T-cell (primary cell): ENCODE data around the gene NEXN. TPM values are rescaled to one million over a fixed set of nuclear protein-coding genes. Genes with fewer than 3 reads are reported as not detected.

Experiments used
- ATAC-seq, 4 experiments: fragments of 200-7000 bp in 3 of 4; fragments of 150-1000 bp in 1 of 4; cut with Tn5 transposase; replicated peaks in 1 of 4; 1 replicate in 3 of 4; 2 replicates in 1 of 4; pipeline ENCODE4 v1.10.0; 2021; ENCODE audit warnings: moderate library complexity in 3 of 4, mild to moderate bottlenecking in 2 of 4, moderate number of reproducible peaks in 1 of 4
- CTCF ChIA-PET, 2 donors: fragments of 300-600 bp; sonication (Branson Sonifier 250); formaldehyde crosslinking; loops; one replicate each; lab custom pipeline; 2022; ENCODE audit warnings: antibody characterized with exemption in 2 of 2; lab: Charles Lee
- POLR2A ChIA-PET, 2 donors: fragments of 300-600 bp; sonication (Branson Sonifier 250); formaldehyde crosslinking; loops; one replicate each; lab custom pipeline; 2022; ENCODE audit warnings: antibody characterized with exemption in 2 of 2; lab: Charles Lee
- DNase-seq, 35 experiments: peaks; one replicate each; pipeline versions ENCODE4 v3.0.0 to v3.0.0-alpha.2; 2013 to 2023
- H3K27ac ChIP-seq: one replicate; pipeline ENCODE4 v1.5.1; 2013; ENCODE audit warnings: low read length
- H3K27me3 ChIP-seq, 2 experiments: replicated peaks in 1 of 2; 1 replicate in 1 of 2; 2 replicates in 1 of 2; pipeline versions ENCODE4 v1.6.1 to v1.7.0; 2013; ENCODE audit warnings: low read length in 1 of 2, mixed read lengths in 1 of 2; ENCODE audit not compliant: control insufficient read depth in 2 of 2, insufficient read depth in 2 of 2; ENCODE audit errors: extremely low read depth in 1 of 2
- H3K36me3 ChIP-seq, 2 donors: 1 replicate in 1 of 2; 2 replicates in 1 of 2; pipeline versions ENCODE4 v1.6.1 to v1.7.0; 2013; ENCODE audit warnings: low read length in 1 of 2; ENCODE audit not compliant: control insufficient read depth in 2 of 2, insufficient read depth in 1 of 2; ENCODE audit errors: extremely low read depth in 1 of 2
- H3K4me1 ChIP-seq, 2 experiments: 1 replicate in 1 of 2; 2 replicates in 1 of 2; pipeline versions ENCODE4 v1.6.1 to v1.7.0; 2013; ENCODE audit warnings: low read length in 2 of 2, mixed read lengths in 1 of 2; ENCODE audit not compliant: insufficient read depth in 2 of 2, control insufficient read depth in 1 of 2; ENCODE audit errors: extremely low read depth in 1 of 2
- H3K4me3 ChIP-seq, 2 donors: 1 replicate in 1 of 2; 2 replicates in 1 of 2; pipeline versions ENCODE4 v1.5.1 to v1.7.0; 2013; ENCODE audit warnings: mild to moderate bottlenecking in 2 of 2, low read length in 1 of 2, moderate library complexity in 1 of 2; ENCODE audit not compliant: control insufficient read depth in 1 of 2; ENCODE audit errors: extremely low read depth in 1 of 2
- H3K9me3 ChIP-seq: 2 replicates; pipeline ENCODE4 v1.7.0; 2013
- H3K27ac Mint-ChIP-seq, 2 donors: one replicate each; pipeline ENCODE4 v1.8.0; 2020 to 2021; ENCODE audit warnings: mild to moderate bottlenecking in 2 of 2, mixed read lengths in 2 of 2
- H3K27me3 Mint-ChIP-seq, 2 donors: one replicate each; pipeline ENCODE4 v1.8.0; 2021 to 2022; ENCODE audit warnings: mixed read lengths in 2 of 2
- H3K36me3 Mint-ChIP-seq: one replicate; pipeline ENCODE4 v1.8.0; 2021; ENCODE audit warnings: mixed read lengths
- H3K4me1 Mint-ChIP-seq, 3 donors: one replicate each; pipeline ENCODE4 v1.8.0; 2020 to 2022; ENCODE audit warnings: mixed read lengths in 3 of 3, mild to moderate bottlenecking in 1 of 3
- H3K4me3 Mint-ChIP-seq, 3 donors: one replicate each; pipeline ENCODE4 v1.8.0; 2020 to 2022; ENCODE audit warnings: mild to moderate bottlenecking in 3 of 3, mixed read lengths in 3 of 3, moderate library complexity in 3 of 3
- H3K9me3 Mint-ChIP-seq, 3 donors: one replicate each; pipeline ENCODE4 v1.8.0; 2020 to 2022; ENCODE audit warnings: mixed read lengths in 3 of 3
- WGBS: methylation state at CpG from one replicate; pipeline ENCODE4 v1.1.5; 2013; ENCODE audit warnings: missing lambda C conversion rate; ENCODE audit not compliant: insufficient coverage; 5-methylcytosine and 5-hydroxymethylcytosine counted together
- total RNA-seq, 35 experiments: library from RNA in 6 of 35; stranded (reverse) in 6 of 35; fragments of 120-200 nt in 1 of 35; gene quantifications; one replicate each; pipeline versions ENCODE4 v1.2.1 to v1.2.4 and lab custom pipeline; 2013 to 2026

Gene NEXN
- total RNA-seq, 5 donors from 2014 or later (not counting 1 experiment from before 2014, with no cell fraction given) = 0.26 to 0.50 (median 0.35) TPM

- ATAC-seq = no peak
- peaks cover 11 to 17% of the 10 kb centered on the region in 2 donors for H3K27me3 Mint-ChIP-seq
These were observed 2.8 kb downstream of the NEXN start for GRCh38 chr1:77891200-77891599.

DNA sequence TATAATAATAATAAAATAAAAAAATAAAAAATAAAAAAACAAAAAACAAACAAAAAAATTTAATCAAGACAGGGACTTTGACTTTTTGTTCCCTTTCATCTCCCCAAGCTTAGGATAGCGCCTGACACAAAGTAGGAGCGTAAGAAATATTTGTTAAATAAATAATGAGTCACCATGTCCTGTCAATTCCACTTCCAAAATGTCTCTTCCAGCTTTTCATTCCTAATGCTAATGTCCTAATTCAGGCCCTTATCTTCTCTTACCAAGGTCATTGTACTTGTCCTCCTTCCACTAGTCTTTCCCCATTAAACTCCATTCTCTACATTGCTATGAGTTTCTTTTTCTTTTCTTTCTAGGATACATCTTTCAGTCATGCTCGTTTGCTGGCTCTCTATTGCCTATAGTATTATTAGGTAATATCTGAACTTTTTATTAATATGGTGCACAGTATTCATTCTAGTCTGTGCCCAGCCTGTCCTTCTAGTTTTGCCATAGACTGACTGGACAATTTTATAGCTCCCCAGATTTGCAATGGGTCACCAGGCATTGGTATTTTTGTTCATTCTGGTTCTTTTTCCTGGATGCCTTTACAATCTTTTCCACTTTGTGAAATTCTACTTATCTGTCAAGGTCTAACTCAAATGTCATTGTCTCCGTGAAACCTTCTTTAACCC, 11.4 kb downstream of the NEXN start:
- no peaks in the 10 kb centered on the region for H3K36me3 Mint-ChIP-seq
- Histone ChIP-seq H3K4me1 (no peaks in the 10 kb centered on the region), H3K4me3 (no peak overlapping the region), H3K9me3 (no peaks in the 10 kb centered on the region), H3K27me3 (no peaks in the 10 kb centered on the region), H3K36me3 (no peaks in the 10 kb centered on the region), H3K27ac (no peak overlapping the region)
- H3K4me3 Mint-ChIP-seq = no peak overlapping the region
- no CpG with 5 or more reads among the region's 4 CpGs for WGBS
- no peak overlapping the region for H3K27ac Mint-ChIP-seq
- no peaks in the 10 kb centered on the region for H3K4me1 Mint-ChIP-seq
- no peaks in the 10 kb centered on the region for H3K9me3 Mint-ChIP-seq
- H3K27me3 Mint-ChIP-seq = no peaks in the 10 kb centered on the region
- CTCF ChIA-PET = interaction anchor here in 1 of 2 donors (1.4 kb wide), 1 partner anchor 42 kb away, joined by 3 read pairs; no protein-coding TSS in a partner anchor
- POLR2A ChIA-PET = no interaction called here
- DNase-seq (no peak), ATAC-seq (no peak)

More at GRCh38 chr1:77891200-77891599, 2.8 kb downstream of the NEXN start:
- H3K4me3 Mint-ChIP-seq = no peak overlapping the region
- POLR2A ChIA-PET = no interaction called here
- H3K27ac Mint-ChIP-seq = no peak overlapping the region
- Histone ChIP-seq H3K9me3 (no peaks in the 10 kb centered on the region), H3K4me3 (no peak overlapping the region), H3K27me3 (peaks cover 0 to 23% of the 10 kb centered on the region in 2 experiments), H3K27ac (no peak overlapping the region), H3K36me3 (no peaks in the 10 kb centered on the region), H3K4me1 (peaks cover 5 to 13% of the 10 kb centered on the region in 2 experiments)
- CTCF ChIA-PET = no interaction called here
- WGBS = no CpG with 5 or more reads among the region's 1 CpG
- peaks cover 6 to 20% (median 15%) of the 10 kb centered on the region in 3 donors for H3K4me1 Mint-ChIP-seq
- no peak for DNase-seq
- H3K9me3 Mint-ChIP-seq = no peaks in the 10 kb centered on the region
- H3K36me3 Mint-ChIP-seq = peaks cover 13% of the 10 kb centered on the region

DNA sequence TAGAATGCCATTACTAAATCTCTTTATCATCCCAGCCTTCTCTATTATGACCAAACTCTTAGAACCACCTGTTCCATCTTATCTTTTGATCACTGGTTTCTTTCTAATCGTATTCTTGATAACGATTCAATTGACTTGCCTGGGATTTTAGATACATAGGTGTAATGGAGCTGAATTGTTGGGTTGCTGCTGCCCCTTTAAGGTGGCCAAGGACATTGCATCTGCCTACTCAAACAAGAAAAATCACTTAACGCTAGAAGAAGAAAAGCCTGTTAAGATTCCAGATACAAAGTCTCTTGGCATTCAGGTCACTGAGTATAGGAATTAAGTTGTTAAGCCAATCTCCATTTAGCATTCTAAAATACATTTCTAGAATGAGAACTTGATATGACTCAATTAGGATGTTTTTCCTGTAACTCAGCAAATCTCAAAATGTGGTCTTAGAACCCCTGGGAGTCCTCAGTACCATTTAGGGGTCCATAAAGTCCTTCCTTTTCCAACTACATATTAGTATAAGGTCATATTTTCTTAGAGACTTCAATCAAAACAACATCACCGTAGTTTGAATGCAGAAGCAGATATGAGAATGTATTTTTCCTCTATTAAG, 12.4 kb downstream of the NEXN start:
- no peak overlapping the region for H3K4me3 ChIP-seq
- Mint-ChIP-seq H3K36me3 (no peaks in the 10 kb centered on the region), H3K9me3 (no peaks in the 10 kb centered on the region), H3K27me3 (no peaks in the 10 kb centered on the region), H3K4me1 (no peaks in the 10 kb centered on the region), H3K27ac (no peak overlapping the region), H3K4me3 (no peak overlapping the region)
- POLR2A ChIA-PET = no interaction called here
- H3K36me3 ChIP-seq = no peaks in the 10 kb centered on the region
- H3K27ac ChIP-seq = no peak overlapping the region
- no peaks in the 10 kb centered on the region for H3K27me3 ChIP-seq
- DNase-seq = peak in 1 of 35 experiments; percentile 33
- no peaks in the 10 kb centered on the region for H3K4me1 ChIP-seq
- no peak for ATAC-seq
- no peaks in the 10 kb centered on the region for H3K9me3 ChIP-seq
- CTCF ChIA-PET = interaction anchor here in 1 of 2 donors (1.4 kb wide), 1 partner anchor 43 kb away, joined by 3 read pairs; no protein-coding TSS in a partner anchor
- WGBS = no CpG with 5 or more reads among the region's 4 CpGs

- CTCF ChIA-PET = no interaction called here
- no peak overlapping the region for H3K27ac Mint-ChIP-seq
These were observed 17.2 kb downstream of the NEXN start for GRCh38 chr1:77905603-77906002.

DNA sequence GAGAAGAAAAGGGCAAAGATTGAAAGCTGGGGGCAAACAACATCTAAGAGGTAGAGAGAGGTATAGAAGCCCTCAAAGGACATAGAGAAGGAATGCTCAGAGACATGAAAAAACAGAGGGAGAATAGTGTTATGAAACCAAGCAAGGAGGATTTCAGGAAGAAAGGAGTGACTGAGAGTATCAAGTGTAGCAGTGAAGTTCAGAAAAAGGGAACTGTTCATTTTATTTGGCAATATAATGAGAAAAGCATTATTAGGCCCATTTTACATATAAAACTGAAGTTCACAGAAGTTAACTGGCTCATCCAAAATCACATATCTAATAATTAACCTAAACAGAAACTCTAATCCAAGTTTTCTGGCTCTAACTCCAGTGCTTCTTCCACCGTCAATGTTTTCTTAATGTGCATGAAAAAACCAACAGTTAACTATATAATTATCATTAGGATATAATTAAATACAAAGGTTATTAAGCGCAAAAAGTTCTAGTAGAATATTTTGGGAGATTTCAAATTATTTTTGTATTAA, 17.7 kb downstream of the NEXN start:
- Histone ChIP-seq H3K36me3 (no peaks in the 10 kb centered on the region), H3K4me3 (no peak overlapping the region), H3K9me3 (no peaks in the 10 kb centered on the region), H3K27me3 (no peaks in the 10 kb centered on the region), H3K4me1 (no peaks in the 10 kb centered on the region), H3K27ac (no peak overlapping the region)
- Mint-ChIP-seq H3K36me3 (no peaks in the 10 kb centered on the region), H3K4me3 (no peak overlapping the region), H3K4me1 (no peaks in the 10 kb centered on the region), H3K27ac (no peak overlapping the region), H3K27me3 (peaks cover 0 to 2% of the 10 kb centered on the region in 2 donors), H3K9me3 (no peaks in the 10 kb centered on the region)
- POLR2A ChIA-PET = interaction anchor here (0.6 kb wide), 2 partner anchors 43 to 748 kb away, joined by 4 to 5 read pairs; no protein-coding TSS in a partner anchor
- no CpG with 5 or more reads among the region's 2 CpGs for WGBS
- DNase-seq = no peak
- CTCF ChIA-PET = no interaction called here
- ATAC-seq = no peak

More at GRCh38 chr1:77905603-77906002, 17.2 kb downstream of the NEXN start:
- Mint-ChIP-seq H3K4me1 (no peaks in the 10 kb centered on the region), H3K4me3 (no peak overlapping the region), H3K36me3 (no peaks in the 10 kb centered on the region), H3K27me3 (peaks cover 0 to 2% of the 10 kb centered on the region in 2 donors), H3K9me3 (no peaks in the 10 kb centered on the region)
- no peaks in the 10 kb centered on the region for H3K4me1 ChIP-seq
- H3K27ac ChIP-seq = no peak overlapping the region
- POLR2A ChIA-PET = interaction anchor here (0.6 kb wide), 2 partner anchors 43 to 748 kb away, joined by 4 to 5 read pairs; no protein-coding TSS in a partner anchor
- H3K27me3 ChIP-seq = no peaks in the 10 kb centered on the region
- H3K36me3 ChIP-seq = no peaks in the 10 kb centered on the region
- no CpG with 5 or more reads among the region's 1 CpG for WGBS
- no peaks in the 10 kb centered on the region for H3K9me3 ChIP-seq
- ATAC-seq (no peak), DNase-seq (no peak)
- H3K4me3 ChIP-seq = no peak overlapping the region

DNA sequence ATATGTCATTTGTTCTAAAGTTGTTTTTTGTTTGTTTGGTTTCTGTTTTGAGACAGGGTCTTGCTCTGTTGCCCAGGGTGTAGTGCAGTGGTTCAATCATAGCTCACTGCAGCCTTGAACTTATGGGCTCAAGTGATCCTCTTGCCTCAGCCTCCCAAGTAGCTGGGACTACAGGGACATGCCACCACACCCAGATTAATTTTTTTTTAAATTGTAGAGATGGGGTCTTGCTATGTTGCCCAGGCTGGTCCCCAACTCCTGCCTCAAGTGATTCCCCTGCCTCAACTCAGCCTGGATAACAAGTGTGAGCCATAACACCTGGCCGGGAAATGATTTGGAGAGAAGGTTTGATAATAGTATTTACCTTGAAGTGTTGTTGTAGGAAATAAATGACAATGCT, 18.2 kb downstream of the NEXN start:
- no CpG with 5 or more reads among the region's 1 CpG for WGBS
- DNase-seq (no peak), ATAC-seq (no peak)
- no peaks in the 10 kb centered on the region for H3K9me3 Mint-ChIP-seq
- ChIA-PET POLR2A (no interaction called here), CTCF (no interaction called here)
- H3K4me1 Mint-ChIP-seq = no peaks in the 10 kb centered on the region
- Histone ChIP-seq H3K27ac (no peak overlapping the region), H3K4me3 (no peak overlapping the region), H3K36me3 (no peaks in the 10 kb centered on the region), H3K4me1 (no peaks in the 10 kb centered on the region), H3K9me3 (no peaks in the 10 kb centered on the region), H3K27me3 (no peaks in the 10 kb centered on the region)
- H3K27me3 Mint-ChIP-seq = peaks cover 0 to 2% of the 10 kb centered on the region in 2 donors
- no peaks in the 10 kb centered on the region for H3K36me3 Mint-ChIP-seq
- H3K4me3 Mint-ChIP-seq = no peak overlapping the region
- no peak overlapping the region for H3K27ac Mint-ChIP-seq
